Measurements from ENCODE around the gene EML4.

- no peak for TF ChIP-seq CTCF (IDR thresholded peaks at IDR 0.05)
- TF ChIP-seq POLR2A (IDR thresholded peaks at IDR 0.05), result no peak
Measured at GRCh38 chr2:42180300-42180699, 11.1 kb downstream of the EML4 start.

All from ovary (tissue), 3 donors.